ENCODE data around the gene PDZD2.

DNA sequence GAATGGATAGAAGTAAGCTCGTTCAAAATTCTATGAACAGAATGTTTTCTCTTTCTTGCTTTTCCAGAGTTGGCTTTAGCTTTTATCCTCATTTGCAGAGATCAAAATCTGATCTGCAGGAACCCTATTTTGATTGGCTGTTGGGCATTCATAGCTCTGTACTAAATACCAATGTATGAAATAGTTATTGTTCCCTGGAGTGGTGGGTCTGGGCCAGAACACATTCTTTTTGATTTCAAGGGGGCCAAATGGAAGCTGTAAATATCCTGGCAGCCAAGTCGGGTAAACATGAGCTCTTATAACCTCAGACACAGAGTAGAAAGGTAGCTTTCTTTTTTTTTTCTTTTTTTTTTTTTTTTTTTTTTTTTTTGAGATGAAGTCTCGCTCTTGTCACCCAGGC lies 241.5 kb downstream of the PDZD2 start:
- TF ChIP-seq POLR2AphosphoS5 (IDR thresholded peaks at IDR 0.05; ENCODE audit: insufficient read depth, low read depth, low read length): no peak
- TF ChIP-seq, protein P1, sequence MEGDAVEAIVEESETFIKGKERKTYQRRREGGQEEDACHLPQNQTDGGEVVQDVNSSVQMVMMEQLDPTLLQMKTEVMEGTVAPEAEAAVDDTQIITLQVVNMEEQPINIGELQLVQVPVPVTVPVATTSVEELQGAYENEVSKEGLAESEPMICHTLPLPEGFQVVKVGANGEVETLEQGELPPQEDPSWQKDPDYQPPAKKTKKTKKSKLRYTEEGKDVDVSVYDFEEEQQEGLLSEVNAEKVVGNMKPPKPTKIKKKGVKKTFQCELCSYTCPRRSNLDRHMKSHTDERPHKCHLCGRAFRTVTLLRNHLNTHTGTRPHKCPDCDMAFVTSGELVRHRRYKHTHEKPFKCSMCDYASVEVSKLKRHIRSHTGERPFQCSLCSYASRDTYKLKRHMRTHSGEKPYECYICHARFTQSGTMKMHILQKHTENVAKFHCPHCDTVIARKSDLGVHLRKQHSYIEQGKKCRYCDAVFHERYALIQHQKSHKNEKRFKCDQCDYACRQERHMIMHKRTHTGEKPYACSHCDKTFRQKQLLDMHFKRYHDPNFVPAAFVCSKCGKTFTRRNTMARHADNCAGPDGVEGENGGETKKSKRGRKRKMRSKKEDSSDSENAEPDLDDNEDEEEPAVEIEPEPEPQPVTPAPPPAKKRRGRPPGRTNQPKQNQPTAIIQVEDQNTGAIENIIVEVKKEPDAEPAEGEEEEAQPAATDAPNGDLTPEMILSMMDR (IDR thresholded peaks at IDR 0.05; ENCODE audit: extremely low read depth in 1 of 2, insufficient read depth in 1 of 2, low read depth in 1 of 2, low read length in 2 of 2): no peak
- no peak for TF ChIP-seq POLR2A (IDR thresholded peaks at IDR 0.05; ENCODE audit: low read depth, low read length)
- no peak for TF ChIP-seq GATA2 (IDR thresholded peaks at IDR 0.05; ENCODE audit: insufficient read depth, insufficient read length, low read depth, low read length)

Data from endothelial cell of umbilical vein (primary cell).